Activated T-cell treated with anti-CD3 and anti-CD28 coated beads, Interleukin-2, amount 50 U/mL, for 4 hours (primary cell): Measurements from ENCODE around the gene MYOZ3. TPM values are rescaled to one million over a fixed set of nuclear protein-coding genes. Genes with fewer than 3 reads are reported as not detected.

Experiments
- ATAC-seq, 2 donors: fragments of 200-7000 bp; cut with Tn5 transposase; one replicate each; pipeline ENCODE4 v1.10.0; 2021
- DNase-seq: peaks from one replicate; pipeline ENCODE4 v3.0.0-alpha.2; 2020
- H3K27me3 Mint-ChIP-seq: one replicate; pipeline ENCODE4 v1.8.0; 2021; ENCODE audit warnings: low read depth, mixed read lengths
- H3K36me3 Mint-ChIP-seq: one replicate; pipeline ENCODE4 v1.8.0; 2022; ENCODE audit warnings: mixed read lengths; ENCODE audit not compliant: insufficient read depth
- H3K4me1 Mint-ChIP-seq: one replicate; pipeline ENCODE4 v1.8.0; 2021; ENCODE audit warnings: low read depth, mixed read lengths
- H3K4me3 Mint-ChIP-seq: one replicate; pipeline ENCODE4 v1.8.0; 2021; ENCODE audit warnings: mild to moderate bottlenecking, moderate library complexity, mixed read lengths
- H3K9me3 Mint-ChIP-seq: one replicate; pipeline ENCODE4 v1.8.0; 2021; ENCODE audit warnings: mixed read lengths
- total RNA-seq, 3 donors: library from RNA; stranded (reverse); gene quantifications; one replicate each; pipeline ENCODE4 v1.2.1, GENCODE V29; 2021

MYOZ3 gene
- total RNA-seq, 3 donors from 2014 or later, result 0.21 to 0.86 TPM; not detected in 1

DNA sequence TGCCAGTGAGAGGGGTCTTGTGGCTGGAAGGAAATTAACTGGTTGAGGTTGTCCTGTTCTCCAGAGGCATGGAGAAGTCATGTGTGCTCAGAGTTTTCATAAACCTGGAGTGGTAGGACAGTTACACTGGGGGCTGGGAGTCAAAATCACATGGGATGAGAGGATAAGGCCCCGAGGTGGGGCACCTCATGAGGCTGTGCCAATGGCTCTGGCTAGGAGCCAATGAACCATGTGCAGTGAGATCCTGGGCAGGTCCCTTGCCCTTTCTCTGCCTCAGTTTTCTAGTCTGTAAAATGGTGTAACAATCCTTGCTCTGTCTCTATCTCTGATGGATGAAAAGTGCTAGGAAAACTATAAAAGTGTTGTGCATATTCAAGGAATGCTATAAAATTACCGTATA lies 27.6 kb upstream of the MYOZ3 start:
- H3K4me1 Mint-ChIP-seq, result no peaks in the 10 kb centered on the region
- H3K4me3 Mint-ChIP-seq, result no peak overlapping the region
- ATAC-seq (no peak), DNase-seq (no peak)
- peaks cover 11% of the 10 kb centered on the region for H3K27me3 Mint-ChIP-seq
- H3K9me3 Mint-ChIP-seq, result no peaks in the 10 kb centered on the region
- no peaks in the 10 kb centered on the region for H3K36me3 Mint-ChIP-seq

DNA sequence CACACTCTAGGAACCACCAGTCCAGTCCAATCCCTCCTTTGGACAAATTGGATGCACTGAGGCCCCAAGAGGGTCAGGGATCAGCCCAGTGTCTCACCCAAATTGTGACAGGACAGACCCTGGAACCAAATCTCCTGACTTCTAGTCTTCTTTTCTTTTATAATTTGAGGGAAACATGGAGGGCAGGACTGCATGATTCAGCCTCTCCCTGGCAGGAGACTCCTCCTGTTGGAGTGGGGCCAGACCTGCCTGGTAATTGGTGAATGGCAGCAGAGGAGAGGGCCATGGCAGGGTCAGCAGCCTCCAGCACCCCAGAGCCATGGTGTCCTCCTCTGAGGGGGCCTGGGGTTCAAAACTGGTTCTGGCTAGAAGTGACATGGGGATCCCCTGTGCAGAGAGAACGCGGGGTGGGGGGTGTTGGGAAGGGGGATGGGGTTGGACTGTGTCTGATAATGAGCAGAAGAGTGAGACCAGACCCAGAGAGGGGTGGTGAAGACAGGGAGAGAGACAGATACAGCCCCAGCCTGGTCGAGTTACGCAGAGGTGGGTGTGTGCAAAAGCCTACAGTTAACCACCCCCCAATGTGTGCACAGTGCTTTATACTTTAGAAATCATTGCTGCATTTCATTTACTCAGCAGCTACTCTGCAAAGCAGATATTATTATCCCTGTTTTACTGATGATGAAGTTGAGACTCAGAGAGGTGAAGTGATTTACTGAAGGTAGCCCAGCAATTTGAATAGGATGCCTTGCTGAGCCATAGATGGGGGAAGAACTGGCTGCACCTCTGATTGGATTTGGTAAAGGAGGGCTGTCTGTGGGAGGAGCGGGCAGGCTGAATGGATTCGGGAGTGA lies 24.4 kb upstream of the MYOZ3 start:
- ATAC-seq (no peak), DNase-seq (no peak)
- Mint-ChIP-seq H3K9me3 (no peaks in the 10 kb centered on the region), H3K4me3 (no peak overlapping the region), H3K4me1 (no peaks in the 10 kb centered on the region), H3K27me3 (peaks cover 14% of the 10 kb centered on the region), H3K36me3 (no peaks in the 10 kb centered on the region)

DNA sequence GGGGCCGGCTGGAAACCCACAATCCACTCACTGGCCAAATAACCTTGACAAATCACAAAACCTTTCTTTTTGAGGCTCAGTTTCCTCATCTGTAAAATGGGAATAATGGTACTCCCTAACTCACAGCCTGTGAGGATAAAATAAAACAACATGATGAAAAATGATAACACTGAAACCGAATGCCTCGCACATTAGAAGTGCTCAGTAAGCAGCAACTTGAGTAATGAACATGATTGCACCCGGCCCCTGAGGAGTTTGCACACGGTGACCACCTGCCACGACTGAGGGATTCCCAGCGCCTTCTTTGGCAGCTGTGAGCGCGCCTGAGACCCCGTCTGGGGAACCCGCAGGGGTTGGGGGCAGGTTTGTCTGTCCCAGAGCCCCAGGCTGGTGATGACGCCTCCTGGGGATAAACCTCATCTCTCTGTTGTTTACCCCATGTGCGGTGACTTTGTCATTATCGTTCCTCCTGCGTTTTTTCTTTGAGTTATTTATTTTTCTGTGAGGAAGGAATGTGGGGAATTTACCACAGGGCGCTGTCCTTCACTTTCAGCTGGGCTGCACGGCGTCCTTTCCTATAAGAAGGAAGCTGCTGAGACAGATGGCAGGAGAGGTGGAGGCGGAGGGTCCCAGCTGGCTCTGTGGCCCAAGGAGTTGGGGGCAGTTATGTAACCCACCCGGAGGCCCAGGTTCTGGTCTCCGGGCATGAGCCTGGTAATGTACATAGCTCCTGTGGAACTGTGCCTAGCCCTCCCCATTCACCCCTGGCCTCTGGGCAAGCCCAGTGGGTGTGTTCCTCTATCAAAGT lies 23.6 kb upstream of the MYOZ3 start:
- Mint-ChIP-seq H3K4me1 (no peaks in the 10 kb centered on the region), H3K27me3 (peaks cover 15% of the 10 kb centered on the region), H3K36me3 (no peaks in the 10 kb centered on the region), H3K9me3 (no peaks in the 10 kb centered on the region), H3K4me3 (no peak overlapping the region)
- DNase-seq, result no peak
- no peak for ATAC-seq

DNA sequence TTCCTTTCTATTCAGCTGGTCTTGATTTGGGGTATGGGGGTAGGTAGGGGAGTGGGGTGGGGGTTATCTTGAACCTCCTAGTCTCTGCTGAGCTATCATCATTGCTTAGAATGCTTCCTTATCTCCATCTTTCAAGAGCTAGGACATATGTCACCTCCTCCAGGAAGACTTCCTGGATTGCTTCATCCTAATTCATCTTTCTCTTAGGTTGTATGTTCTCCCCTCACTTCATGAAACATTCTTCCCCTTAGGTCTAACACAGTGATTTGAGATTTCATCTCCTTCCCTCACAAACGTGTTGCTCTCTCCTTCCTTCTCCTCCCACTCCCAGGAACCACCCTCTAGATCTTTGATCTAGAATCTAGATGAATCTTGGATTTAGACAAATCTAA lies 23.0 kb upstream of the MYOZ3 start:
- no peak overlapping the region for H3K4me3 Mint-ChIP-seq
- ATAC-seq (no peak), DNase-seq (no peak)
- H3K9me3 Mint-ChIP-seq, result no peaks in the 10 kb centered on the region
- peaks cover 15% of the 10 kb centered on the region for H3K27me3 Mint-ChIP-seq
- H3K4me1 Mint-ChIP-seq, result no peaks in the 10 kb centered on the region
- H3K36me3 Mint-ChIP-seq, result no peaks in the 10 kb centered on the region

DNA sequence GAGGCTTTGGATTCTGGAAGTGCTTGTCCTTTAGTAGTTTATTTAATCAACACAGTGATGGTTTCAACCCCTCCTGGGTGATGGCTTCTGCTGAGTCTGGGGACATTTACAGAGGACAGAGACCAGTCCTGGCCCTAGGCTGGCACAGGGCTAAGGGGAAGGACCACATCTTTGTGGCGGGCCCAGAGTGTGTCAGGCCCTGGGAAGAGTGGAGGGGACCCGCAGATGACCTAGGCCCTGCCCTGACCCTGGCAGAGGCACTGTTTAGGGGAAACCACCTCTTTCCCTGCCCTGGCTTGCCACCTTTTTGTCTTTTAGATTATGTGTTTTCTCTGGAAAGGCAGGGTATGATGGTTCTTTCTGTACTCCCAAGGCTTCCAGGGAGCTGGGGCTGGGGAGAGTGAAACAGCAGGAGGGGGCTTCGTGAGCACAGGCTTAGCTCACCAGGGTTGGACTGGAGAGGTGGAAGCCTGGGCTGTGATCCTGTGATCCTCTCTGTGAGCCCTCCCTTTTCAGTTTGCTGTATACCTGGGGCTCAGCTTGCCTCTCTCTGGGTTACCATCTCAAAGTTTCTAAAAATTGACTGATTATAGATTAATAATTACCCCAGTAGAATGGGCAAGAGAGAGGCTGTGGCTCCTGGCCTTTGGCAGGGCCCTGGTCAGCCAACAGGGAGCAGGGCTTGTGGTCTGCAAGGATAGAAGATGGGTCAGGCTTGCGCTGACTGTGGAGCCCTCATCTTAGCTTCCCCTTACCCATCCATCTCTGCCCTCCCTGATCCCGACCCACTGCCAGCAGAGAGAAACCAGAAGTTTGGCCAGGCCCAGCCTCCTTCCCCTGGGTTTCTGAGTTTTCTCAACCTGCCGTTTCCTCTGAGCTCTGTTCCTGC lies 22.3 kb upstream of the MYOZ3 start:
- H3K4me1 Mint-ChIP-seq, result no peaks in the 10 kb centered on the region
- H3K9me3 Mint-ChIP-seq, result no peaks in the 10 kb centered on the region
- ATAC-seq, result peak in 1 of 2 donors; percentile 25
- peaks cover 15% of the 10 kb centered on the region for H3K27me3 Mint-ChIP-seq
- H3K4me3 Mint-ChIP-seq, result no peak overlapping the region
- no peak for DNase-seq
- no peaks in the 10 kb centered on the region for H3K36me3 Mint-ChIP-seq

DNA sequence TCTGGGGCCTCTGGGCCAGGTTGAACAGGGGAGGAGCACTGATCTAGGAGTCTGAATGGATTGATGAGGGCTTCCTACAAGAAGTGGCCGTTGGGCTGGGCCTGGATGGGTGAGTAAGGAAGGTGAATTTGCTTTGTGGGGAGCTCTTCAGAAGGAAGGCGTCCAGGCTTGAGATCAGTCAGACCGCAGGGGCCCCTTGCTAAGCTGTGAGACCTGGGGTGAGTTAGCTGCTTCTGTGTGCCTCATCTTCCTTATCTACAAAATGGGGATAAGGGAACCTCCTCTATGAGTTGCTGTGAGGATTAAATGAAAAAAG lies 21.7 kb upstream of the MYOZ3 start:
- no peak for DNase-seq
- Mint-ChIP-seq H3K4me1 (no peaks in the 10 kb centered on the region), H3K4me3 (no peak overlapping the region), H3K36me3 (no peaks in the 10 kb centered on the region), H3K9me3 (no peaks in the 10 kb centered on the region), H3K27me3 (peaks cover 15% of the 10 kb centered on the region)
- peak in 1 of 2 donors; percentile 9 for ATAC-seq

DNA sequence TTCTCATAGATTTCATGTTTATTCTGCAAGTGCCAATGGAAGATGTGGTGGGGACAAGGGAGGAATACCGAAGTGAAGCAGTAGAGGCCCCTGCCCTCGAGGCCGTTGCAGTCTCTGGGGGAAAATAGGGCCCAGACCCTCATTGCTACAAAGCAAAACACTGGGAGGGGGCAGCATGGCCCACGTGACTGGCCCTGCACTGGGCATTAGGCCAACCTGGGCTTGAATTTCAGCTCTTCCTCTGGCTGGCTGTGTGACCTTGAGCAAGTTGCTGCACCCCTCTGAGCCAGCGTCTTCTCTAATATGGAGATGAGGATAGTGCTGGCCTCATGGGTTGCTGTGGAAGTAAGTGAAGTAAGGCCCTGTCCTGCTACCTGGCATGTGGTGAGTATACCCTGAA lies 21.3 kb upstream of the MYOZ3 start:
- no peaks in the 10 kb centered on the region for H3K36me3 Mint-ChIP-seq
- no peaks in the 10 kb centered on the region for H3K4me1 Mint-ChIP-seq
- no peak overlapping the region for H3K4me3 Mint-ChIP-seq
- ATAC-seq (no peak), DNase-seq (no peak)
- no peaks in the 10 kb centered on the region for H3K9me3 Mint-ChIP-seq
- H3K27me3 Mint-ChIP-seq, result peaks cover 15% of the 10 kb centered on the region

DNA sequence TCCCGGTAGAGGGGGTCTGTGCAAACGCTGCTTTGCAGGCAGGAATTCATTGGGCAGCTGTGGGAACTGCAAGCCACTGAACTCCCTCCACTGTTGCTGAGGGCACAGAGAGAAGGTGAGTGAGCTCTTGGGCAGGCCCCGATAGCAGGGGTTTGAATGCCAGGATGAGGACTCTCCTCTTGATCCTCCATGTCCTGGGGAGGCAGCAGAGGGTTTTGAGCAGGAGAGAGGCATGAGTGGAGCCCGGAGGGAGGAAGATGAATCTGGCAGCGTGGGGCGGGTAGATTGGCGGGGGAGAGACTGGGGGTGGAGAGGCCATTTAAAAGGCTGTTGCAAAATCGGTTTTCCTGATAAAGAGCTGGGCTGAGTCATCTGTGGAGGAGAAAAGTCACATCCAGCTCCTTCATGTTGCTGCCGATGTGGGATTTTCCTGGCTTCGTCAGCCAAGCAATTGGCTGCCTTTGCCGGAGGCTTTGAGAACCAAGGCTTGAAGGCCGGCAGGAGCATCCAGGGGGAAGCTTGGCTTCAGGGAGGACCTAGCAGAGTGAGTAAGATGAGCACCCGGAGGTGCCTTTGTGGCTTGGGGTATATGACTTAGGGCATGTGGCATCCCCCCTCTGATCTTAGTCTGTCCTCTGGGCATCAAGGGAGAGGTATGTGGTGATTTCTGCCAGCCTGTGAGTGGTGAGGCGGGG lies 20.6 kb upstream of the MYOZ3 start, which contains the start of gene SYNPO:
Gene SYNPO (plus strand): TSS at position 350 of the 695 bp plus-strand sequence. CDS start 7,616 bp downstream, outside the sequence.
- no peaks in the 10 kb centered on the region for H3K4me1 Mint-ChIP-seq
- DNase-seq, result no peak
- no peaks in the 10 kb centered on the region for H3K9me3 Mint-ChIP-seq

DNA sequence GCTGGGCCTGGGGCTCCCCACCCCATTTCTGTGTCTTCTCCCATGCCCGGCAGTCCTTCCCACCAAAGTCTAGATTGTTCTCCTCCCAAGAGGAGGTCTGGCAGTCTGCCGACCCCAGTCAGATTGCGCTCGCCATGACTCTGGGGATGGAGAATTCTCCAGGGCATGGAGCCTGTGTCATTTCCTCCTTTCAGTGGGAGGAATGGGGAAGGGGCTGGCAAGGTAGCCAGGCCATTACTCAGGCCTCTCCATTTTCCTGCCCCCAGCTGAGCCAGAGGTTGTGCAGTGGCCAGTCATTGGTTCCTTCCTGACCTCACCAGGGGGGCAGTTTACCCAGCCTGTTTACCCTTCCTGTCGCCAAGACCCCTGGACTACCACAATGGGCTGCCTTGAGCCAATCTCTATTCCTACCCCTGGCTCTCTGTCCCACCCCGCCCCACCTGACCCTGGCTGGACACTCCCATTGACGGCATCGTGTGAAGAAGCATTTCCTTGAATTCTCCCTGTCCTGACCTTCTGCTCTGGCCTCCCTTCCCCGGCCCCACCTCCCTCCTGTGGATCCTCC lies 20.0 kb upstream of the MYOZ3 start:
- no peak for DNase-seq
- no peak overlapping the region for H3K4me3 Mint-ChIP-seq
- peaks cover 10% of the 10 kb centered on the region for H3K27me3 Mint-ChIP-seq
- no peaks in the 10 kb centered on the region for H3K36me3 Mint-ChIP-seq
- no peaks in the 10 kb centered on the region for H3K4me1 Mint-ChIP-seq
- ATAC-seq, result no peak
- H3K9me3 Mint-ChIP-seq, result no peaks in the 10 kb centered on the region

More for the DNA sequence above, 20.6 kb upstream of the MYOZ3 start, which contains the start of gene SYNPO:
- Mint-ChIP-seq H3K4me3 (no peak within 1 kb of the TSS), H3K36me3 (no peaks in the 10 kb centered on the region), H3K27me3 (peaks cover 15% of the 10 kb centered on the region)
- ATAC-seq, result no peak

DNA sequence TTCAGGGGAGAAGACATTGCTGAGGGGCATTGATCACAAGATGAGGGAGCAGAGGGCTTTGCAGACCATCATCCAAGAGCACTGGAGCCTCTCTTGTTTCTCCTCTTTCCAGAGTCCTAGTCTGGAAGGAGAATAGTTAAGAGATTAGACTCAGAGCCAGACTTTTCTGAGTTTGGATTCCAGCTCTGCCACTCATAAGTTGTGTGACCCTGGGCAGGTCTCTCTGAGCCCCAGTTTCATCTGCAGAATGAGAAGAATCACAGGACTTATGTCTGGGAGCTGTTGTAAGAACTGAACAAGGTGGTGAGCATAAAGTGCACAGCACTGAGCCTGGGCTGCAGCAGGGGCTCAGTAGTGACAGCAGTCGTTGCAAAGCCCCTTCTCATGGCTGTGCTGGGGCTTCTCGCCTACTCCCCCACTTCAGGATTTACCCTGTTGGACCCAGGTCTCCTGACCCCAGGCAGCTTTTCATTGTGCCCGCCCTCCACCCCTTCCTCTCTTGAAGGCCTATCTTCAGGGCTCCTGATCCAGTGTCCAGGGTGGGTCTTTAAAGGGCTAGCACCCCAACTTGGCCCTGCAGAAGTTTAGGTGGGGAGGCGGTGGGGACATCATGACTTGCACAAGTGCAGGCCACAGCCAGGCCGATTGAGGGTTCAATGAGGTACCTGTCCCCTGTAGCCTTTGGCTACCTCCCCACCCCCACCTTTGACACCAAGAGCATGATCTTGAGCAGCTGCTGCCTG lies 19.1 kb upstream of the MYOZ3 start:
- Mint-ChIP-seq H3K4me1 (no peaks in the 10 kb centered on the region), H3K36me3 (no peaks in the 10 kb centered on the region), H3K9me3 (no peaks in the 10 kb centered on the region), H3K4me3 (no peak overlapping the region), H3K27me3 (peaks cover 4% of the 10 kb centered on the region)
- ATAC-seq (no peak), DNase-seq (no peak)

DNA sequence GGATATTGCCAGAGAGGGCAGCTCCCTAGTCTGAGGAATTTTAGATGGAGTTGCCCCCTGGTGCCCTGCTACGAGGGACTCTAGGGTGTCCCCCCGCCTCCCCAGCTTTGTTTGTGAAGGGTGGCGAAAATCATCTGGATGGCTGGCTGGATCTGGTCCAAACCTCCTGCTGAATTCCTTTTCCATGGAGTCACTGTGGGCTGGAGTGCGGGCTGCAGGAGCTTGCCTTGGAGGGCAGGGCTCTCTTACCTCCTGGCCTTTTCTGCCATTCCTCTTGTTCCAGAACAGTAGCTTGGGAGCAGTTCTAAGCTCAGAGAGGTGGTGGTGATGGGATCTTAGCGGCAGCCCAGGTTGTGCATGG lies 18.5 kb upstream of the MYOZ3 start:
- DNase-seq, result no peak
- Mint-ChIP-seq H3K9me3 (no peaks in the 10 kb centered on the region), H3K36me3 (no peaks in the 10 kb centered on the region), H3K4me3 (no peak overlapping the region), H3K4me1 (no peaks in the 10 kb centered on the region), H3K27me3 (peaks cover 4% of the 10 kb centered on the region)
- no peak for ATAC-seq

DNA sequence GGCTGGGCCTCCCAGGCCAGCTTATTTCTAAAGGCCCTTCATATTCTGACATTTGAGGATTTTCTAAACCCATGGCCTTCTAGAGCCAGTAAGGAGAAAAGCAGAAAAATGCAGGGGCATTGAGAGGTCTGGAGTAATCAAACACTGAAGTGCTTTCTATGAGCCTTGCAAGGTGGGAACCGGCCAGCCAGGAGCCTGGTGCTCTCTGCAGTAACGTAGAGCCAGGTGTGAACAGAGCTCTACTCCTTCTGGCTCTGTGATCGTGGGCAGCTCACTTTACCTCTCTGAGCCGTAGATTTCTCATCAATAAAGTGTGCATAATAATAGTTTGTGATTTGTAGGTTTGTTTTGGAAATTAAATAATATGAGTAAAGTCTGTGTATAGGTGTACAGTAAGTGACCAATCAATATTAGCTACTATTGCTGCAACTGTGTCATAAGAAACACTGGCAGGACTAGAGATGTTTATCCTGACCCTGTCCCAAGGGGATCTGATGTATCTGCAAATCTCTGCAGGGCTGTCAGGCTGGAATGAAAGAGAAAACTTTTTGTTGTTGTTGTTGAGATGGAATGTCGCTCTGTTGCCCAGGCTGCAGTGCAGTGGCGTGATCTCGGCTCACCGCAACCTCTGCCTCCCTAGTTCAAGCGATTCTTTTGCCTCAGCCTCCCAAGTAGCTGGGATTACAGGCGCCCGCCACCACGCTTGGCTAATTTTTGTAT lies 17.9 kb upstream of the MYOZ3 start:
- no peak for ATAC-seq
- Mint-ChIP-seq H3K36me3 (no peaks in the 10 kb centered on the region), H3K27me3 (peaks cover 4% of the 10 kb centered on the region), H3K4me1 (no peaks in the 10 kb centered on the region), H3K4me3 (no peak overlapping the region), H3K9me3 (no peaks in the 10 kb centered on the region)
- DNase-seq, result no peak
